ENCODE results near the gene NR4A1.

The NR4A1 gene

DNA sequence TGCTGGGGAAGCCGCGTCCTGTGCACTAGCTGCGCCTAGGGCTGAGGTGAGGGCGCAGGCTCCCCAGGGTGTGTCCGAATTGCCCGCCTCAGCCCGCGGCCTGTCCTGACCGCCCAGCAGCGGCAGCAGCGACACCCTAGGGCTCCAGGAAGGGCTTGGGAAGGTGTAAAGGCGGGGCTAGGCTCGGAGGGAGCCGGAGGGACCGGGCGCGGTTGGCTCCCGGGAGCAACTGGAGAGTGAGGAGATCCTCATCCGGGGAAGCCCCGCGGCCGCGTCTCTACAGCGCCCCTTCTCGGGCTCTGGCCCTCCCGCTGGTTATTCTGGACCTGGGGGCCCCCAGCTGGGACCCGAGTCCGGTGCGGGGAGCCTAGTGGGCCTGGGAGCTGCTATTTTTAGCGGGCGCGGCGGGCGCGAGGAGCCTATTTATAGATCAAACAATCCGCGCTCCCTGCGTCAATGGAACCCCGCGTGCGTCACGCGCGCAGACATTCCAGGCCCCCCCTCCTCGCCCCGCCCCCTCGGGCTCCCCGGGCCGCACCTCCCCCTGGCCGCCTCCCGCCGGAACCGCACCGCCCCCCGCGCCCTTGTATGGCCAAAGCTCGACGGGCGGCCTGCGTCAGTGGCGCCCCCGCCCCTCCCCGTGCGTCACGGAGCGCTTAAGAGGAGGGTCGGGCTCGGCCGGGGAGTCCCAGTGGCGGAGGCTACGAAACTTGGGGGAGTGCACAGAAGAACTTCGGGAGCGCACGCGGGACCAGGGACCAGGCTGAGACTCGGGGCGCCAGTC lies at the start of gene NR4A1:
TSS of gene NR4A1 (plus strand) at position 685 of the 784 bp plus-strand sequence. CDS start 2,887 bp downstream, outside the sequence.
- peak; percentile 99 for DNase-seq (ENCODE audit: low read depth in 4 of 4, low spot score in 1 of 4)

DNA sequence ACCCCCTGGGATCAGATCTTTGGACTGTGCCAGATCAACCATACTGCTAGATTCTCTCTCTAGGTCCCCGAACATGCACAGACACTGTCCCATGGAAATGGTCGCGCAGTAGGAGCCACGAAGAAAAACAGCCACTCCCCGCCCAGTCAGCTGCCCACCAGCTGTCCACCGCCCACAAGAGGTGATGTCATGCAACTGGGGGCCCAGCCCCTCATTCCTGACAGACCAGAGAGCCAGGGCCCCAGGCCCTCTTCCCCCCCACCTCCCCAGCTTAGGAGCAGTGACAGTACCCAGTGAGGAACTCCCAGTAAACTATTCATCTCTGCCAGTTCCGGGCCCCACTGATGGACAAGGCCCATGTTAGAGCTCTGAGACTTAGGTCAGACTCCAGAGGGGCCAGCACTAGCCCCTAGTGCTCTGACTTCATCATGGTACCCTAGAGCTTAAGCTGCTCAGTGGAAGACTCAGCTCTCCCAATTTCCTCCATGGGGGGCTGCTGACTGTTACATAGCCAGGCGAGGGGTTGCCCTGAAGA lies 48.2 kb upstream of the NR4A1 start:
- DNase-seq (ENCODE audit: low read depth in 4 of 4, low spot score in 1 of 4), result no peak

DNA sequence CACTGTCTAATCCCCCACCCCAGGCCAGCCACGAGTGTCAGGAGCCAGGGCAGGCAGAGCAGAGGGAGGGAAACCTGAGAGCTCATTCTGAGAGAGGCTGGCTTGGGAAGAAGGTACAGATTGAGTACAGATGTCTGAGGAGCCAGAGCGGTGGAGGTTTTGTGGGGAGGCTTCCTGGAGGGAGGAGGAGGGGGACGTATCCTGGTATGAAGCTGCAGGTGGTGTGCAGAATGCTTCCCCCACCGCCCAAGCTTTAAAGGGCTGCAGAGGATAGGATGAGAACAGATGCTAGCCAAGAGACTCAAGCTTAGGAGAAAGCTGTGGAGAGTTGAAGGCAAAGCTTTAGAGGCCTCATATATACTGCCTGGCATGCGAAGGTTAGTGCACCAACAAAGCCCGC lies 47.7 kb upstream of the NR4A1 start:
- no peak for DNase-seq (ENCODE audit: low read depth in 4 of 4, low spot score in 1 of 4)

DNA sequence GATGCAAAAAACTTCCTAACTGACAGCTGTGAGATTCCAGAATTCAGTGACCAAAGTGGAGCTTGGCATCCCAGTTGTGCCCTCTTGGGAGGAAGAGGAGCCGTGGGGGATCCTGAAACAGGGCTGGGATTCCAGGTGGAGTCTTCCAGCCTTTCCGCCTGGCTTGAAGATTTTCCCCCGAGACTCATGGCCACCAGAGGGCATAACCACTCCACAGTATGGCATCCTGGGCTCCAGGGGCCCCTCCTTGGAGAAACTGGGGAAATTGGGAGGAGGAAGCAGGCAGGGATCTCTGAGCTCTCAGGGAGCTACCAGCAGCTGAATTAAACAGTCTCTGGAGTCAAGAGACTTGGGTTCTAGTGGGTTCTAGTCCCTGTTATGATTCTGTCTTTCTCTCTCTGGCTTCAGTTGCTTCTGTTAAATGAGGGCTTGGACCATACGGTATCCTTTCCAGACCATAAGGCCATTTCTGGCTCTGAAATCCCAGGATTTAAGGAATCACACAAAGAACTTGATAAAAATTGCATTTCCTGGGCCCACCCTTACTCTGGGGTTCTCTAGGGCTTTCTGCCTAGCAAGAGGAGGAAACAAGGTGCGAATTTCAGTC lies 47.1 kb upstream of the NR4A1 start:
- DNase-seq (ENCODE audit: low read depth in 4 of 4, low spot score in 1 of 4), result no peak

DNA sequence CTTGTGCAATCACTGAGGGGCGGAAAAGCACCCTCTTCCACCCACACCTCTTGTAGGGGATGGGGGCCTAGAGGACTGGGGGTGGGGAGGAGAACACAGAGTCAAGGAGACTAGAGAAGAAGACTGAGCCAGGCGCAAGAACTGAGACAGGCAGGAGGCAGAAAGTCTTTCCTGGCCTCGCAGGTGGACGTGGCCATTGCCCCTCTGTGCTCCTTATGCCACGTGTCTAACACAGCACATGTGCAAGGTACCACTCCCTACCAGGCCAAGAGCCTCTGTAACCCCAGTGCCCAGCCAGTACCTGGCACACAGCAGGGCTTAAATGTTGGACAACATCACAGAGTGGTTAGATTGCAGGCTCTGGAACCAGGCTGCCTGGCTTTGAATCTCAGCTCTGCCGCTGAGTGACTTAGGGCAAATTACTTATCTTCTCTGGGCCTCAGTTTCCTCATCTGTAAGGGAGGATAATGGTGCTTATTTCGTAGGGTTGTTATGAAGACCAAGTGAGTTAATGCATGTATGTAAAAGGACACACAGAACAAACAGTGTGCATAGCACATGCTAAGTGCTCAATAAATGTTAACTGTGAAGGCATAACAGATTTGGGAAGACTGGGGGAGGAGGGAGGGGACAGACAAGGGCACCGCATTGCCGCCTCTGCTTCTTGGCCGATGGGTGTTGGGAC lies 45.9 kb upstream of the NR4A1 start:
- DNase-seq (ENCODE audit: low read depth in 4 of 4, low spot score in 1 of 4), result no peak

DNA sequence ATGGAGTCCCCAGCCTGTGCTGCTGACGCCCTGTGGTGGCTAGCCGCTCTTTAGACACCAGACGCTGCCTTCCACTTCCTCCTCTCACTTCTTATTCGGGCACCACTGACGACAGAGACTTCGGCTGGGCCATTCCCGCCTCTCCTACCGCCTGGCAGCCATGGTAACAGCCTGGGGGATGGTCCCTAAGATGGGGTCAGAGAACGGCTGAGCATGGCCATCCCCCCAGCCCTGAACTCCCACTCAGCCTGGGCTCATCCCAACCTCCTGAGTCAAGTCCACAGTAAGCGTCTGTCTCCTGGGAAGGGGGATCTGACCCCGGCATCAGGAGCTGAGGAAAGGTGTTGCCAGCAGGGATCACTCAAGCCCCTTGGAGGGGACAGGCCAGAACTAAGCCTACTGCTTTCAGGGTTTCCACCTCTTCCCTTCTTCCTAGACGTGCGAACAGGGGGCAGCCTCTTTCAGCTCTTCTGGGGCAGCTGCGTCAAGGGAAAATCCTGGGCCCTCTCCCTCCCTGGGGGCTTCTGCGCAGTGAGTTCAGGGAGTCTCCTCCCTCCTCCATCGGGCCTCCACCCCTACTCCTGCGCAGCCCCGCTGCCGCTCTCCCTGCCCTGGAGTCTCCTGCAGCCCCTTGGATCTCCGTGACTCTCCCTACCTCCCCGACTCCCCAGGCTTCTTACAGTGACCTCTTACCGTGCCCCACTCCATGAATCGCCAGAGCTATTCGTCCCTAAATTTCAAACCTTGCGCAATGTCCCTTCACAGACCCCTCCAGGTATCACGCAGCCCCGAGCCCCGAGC lies 45.1 kb upstream of the NR4A1 start:
- no peak for DNase-seq (ENCODE audit: low read depth in 4 of 4, low spot score in 1 of 4)

DNA sequence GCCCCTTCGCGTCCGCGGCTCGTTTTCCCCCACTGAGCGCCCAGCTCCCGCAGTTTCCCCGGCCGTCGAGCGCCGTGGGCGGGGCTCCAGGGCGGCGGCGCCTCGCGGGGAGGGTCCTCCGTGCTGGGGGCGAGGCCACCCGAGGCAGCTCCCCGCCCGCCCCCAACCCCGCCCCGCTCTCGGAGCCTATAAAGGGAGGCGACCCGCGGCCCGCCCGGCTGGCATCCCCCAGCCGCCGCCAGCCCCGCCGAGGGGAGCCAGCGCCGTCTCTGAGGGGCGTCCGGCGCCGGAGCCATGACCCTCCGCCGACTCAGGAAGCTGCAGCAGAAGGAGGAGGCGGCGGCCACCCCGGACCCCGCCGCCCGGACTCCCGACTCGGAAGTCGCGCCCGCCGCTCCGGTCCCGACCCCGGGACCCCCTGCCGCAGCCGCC lies 44.5 kb upstream of the NR4A1 start, which contains the start of gene TAMALIN:
TSS of gene TAMALIN (plus strand) at position 221 of the 432 bp plus-strand sequence. CDS start at position 295, 74 bp downstream.
- DNase-seq (ENCODE audit: low read depth in 4 of 4, low spot score in 1 of 4), result peak; percentile 40 to 70 (median 60)

DNA sequence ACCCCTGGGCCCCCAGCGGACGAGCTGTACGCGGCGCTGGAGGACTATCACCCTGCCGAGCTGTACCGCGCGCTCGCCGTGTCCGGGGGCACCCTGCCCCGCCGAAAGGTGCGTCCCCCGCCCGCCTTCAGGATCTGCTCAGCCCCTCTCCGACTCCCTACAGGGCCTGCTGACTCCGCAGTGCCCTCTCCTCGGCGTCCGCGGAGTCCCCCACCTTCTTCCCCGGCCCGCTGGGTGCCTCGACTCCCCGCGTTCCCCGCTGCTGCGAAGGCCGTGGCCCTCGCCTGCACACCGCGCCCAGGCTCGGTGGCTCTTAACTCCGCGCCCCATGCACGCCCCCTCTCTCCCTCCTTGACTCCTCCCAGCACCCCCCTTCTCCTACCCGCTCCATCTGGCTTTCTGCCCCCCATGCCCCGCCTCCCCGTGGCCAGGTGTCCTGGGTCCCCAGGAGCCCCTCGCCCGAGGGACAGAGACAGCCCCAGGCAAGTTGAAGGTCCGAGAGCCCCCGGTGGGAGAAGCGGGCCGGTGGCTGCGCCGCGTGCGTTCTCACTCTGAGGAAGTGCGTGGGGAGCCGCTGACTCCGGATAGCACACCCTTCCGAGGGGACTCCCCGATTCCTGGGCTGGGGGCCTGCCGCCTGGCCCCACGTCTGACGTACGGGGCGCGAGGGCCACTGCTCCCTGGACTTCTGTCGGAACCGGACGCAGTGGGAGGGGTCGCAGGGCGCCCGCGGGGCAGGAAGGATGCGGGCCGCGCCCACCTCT lies 43.9 kb upstream of the NR4A1 start:
- peak in 1 of 4 experiments; percentile 26 for DNase-seq (ENCODE audit: low read depth in 4 of 4, low spot score in 1 of 4)

DNA sequence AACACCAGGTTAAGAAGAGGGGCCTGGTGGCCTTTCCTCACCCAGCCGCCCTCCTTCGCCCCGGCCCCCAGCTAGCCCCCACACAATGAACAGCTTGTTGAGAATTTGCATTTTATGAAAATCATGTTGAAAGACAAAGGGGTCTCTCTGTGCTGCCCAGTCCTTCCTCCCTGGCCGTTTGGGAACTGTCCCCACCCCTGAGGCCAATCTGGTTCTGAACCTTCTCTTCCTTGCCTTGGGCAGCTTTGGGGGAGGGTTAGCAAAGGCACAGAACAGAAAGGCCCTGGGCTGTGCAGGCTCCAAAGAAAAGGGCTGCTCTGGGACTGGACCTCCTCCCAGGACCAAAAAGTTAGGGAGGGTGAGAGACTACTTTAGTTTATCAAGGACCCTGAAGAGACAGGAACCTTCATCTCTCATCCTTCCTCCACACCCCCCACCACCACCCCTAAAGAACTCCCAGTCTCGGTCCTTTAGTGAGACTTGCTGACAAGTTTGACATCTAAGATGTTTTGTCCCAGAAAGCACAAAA lies 43.2 kb upstream of the NR4A1 start:
- no peak for DNase-seq (ENCODE audit: low read depth in 4 of 4, low spot score in 1 of 4)

DNA sequence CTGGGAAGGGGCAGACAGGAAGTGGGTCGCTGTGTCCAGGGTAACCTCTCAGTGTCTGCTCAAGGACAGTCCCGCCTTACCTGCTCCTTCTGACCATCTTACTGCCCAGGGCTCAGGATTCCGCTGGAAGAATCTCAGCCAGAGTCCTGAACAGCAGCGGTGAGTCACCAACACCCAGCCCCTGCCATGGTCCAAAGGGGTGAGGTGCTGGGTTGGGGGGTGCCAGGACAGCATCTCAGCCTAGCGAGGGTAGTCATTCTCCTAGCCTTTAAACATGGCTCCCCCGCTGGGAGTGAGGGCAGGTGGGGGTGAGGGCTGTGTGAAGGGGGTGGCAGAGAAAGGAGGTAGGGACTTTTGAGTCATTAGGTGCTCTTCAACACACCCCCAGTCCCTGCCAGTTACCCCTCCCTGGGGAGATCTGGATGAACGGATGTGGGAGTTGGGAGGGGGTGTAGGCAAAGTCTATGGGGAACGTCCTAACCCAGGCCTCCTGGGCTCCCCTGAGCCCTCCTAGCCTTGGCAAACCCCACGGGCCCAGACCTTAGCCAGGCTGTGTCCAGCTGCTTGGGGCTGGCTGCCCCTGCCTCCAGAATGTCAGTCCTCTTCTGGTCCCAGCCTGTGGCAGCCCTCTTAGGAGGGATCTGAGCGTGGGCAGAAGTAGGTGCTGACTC lies 42.0 kb upstream of the NR4A1 start:
- no peak for DNase-seq (ENCODE audit: low read depth in 4 of 4, low spot score in 1 of 4)

DNA sequence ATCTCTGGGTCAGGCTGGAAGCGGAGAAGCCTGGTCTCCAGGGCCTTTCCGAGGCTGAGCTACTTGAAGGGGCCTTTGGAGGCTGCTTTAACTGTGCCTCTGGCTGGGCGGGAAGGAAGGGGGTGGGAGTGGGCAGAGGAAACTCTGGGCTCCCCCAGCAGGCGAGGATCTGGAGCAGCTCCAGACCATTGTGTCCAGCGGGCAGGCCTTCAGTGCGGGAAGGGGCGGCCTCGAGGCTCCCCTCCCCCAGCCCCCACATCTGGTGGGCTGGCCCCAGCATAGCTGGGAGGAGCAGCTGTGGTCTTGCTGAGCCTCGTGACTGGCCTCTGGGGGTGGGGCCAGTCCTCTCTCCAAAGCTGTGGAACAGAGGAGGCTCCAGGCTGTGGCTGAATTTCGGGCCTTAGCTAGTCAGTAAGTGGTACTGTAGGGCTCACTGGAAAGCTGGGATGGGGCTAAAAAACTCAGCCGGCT lies 41.1 kb upstream of the NR4A1 start:
- DNase-seq (ENCODE audit: low read depth in 4 of 4, low spot score in 1 of 4), result no peak

DNA sequence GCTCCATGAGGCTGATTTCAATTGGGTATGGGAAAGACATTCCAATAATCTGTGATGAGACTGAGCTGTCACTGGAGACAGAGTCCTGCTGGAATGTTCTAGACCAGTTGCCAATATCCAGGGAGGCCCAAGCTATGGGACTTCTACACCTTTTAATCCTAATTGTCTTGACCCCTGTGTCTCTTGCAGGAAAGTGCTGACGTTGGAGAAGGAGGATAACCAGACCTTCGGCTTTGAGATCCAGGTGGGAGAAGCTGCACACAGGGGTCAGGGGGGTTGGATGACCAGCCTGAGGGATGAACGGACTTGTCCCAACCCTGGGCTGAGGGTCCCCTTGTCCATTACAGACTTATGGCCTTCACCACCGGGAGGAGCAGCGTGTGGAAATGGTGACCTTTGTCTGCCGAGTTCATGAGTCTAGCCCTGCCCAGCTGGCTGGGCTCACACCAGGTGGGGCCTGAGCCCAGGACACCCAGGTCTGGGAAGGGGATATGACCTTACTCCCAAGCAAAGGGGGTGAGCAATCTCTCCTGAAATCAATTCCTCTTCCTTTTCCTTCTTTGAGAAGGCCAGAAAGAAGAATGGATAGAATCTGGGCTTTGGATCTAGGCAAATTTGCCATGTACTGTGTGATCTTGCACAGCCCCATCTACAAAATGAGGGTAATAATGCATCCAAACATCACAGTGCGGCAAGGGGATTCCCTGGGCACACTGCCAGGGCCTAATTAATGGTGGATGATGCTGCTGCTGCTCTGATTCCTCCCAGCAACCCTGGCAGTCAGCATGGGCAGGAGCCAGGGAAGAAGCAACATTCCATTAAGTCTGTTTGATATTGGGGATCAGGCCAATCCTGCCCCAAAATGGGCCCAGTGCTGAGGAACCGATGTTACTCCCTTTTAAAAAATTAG lies 40.3 kb upstream of the NR4A1 start:
- DNase-seq (ENCODE audit: low read depth in 4 of 4, low spot score in 1 of 4), result no peak

DNA sequence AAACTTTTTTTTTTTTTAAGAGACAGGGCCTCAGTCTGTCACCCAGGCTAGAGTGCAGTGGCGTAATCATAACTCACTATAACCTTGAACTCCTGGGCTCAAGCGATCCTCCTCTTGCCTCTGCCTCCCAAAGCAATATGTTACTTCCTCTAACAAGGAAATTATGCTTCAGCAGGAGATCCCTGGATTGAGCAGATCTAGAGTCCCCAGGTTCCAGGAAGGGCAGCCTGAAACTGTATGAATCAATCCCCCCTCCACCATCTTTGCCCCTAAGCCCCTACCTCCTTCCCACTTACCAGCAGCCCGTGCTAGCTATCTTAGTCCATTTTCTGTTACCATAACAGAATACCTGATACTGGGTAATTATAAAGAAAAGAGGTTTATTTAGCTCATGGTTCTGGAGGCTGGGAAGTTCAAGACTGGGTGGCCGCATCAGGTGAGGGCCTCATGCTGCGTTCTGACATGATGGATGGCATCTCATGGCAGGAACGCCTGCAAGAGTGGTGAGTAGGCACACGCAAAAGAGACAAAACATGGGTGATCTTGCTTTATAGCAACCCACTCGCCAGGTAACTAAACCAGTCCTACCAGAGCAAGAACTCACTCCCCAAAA lies 39.5 kb upstream of the NR4A1 start:
- no peak for DNase-seq (ENCODE audit: low read depth in 4 of 4, low spot score in 1 of 4)

DNA sequence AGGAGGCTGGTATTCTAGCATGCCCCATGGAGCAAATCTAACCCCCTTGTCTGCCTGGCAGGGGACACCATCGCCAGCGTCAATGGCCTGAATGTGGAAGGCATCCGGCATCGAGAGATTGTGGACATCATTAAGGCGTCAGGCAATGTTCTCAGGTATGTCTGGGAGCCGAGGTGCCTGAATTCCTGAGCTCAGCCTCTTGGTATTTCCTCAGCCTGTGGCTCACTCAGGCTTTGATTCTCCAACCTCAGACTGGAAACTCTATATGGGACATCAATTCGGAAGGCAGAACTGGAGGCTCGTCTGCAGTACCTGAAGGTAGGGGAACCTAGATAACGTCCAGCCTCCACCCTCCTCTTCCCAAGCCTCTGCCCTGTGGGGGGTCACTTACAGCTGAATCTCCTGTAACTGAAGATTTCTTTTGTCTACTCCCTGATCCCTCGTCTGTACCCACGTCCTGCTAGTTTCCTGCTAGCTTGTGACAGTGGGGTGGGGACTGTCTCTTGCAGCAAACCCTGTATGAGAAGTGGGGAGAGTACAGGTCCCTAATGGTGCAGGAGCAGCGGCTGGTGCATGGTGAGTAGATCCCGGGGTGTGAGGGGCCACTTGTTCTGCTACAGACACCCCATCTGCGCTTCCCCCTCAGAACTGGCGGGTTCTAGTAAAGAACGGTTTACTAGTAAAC lies 37.5 kb upstream of the NR4A1 start:
- no peak for DNase-seq (ENCODE audit: low read depth in 4 of 4, low spot score in 1 of 4)

DNA sequence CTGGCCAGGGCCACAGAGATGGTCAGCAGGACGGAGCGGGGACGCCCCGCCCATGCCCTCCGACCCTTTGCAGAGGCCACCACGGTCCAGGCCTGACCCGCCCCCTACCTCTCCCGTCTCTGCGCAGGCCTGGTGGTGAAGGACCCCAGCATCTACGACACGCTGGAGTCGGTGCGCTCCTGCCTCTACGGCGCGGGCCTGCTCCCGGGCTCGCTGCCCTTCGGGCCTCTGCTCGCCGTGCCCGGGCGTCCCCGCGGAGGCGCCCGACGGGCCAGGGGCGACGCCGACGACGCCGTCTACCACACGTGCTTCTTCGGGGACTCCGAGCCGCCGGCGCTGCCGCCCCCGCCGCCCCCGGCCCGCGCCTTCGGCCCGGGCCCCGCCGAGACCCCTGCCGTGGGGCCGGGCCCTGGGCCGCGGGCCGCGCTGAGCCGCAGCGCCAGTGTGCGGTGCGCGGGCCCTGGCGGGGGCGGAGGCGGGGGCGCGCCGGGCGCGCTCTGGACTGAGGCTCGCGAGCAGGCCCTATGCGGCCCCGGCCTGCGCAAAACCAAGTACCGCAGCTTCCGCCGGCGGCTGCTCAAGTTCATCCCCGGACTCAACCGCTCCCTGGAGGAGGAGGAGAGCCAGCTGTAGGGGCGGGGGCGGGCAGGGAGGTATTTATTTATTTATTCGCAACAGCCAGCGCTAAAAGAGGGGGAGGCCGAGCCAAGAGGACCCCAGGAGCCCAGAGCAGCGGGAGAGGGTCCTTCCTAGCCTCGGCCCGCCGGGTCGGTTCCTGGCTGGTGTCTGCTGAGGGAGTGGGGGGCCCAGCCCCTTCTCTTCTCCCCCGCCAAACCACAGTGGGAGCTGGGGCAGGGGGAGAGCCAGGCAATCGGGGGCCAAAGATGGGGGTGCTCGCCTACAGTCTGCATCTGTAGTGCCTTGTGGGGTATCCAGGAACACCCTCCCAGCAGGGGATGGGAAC lies 36.4 kb upstream of the NR4A1 start:
- DNase-seq (ENCODE audit: low read depth in 4 of 4, low spot score in 1 of 4), result no peak

DNA sequence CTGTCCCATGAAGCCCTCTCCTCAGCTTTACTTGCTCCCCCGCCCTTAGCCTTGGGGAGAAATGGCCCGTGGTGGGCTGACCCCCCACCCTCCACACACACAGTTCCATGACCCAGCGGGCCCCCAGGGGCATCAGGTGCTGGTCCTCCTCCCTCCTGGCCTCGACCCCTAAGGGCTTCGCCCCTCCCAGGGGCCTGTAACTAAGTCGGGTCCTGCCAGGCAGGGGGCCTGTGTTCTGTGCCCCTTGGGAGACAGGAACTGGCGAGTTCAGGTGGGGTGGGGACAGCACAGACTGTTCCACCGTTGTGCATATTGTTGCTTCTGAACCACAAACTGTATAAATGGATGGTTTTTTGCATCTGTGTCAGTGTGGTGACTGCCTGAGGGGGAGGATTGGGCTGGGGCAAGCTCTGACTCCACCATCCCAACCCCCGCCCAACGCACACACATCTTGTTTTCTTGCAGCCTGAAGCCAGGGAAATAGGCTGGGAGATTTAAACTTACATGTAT lies 35.7 kb upstream of the NR4A1 start:
- DNase-seq (ENCODE audit: low read depth in 4 of 4, low spot score in 1 of 4), result no peak

Measured in stimulated activated CD4-positive, alpha-beta T cell treated with anti-CD3 and anti-CD28 coated beads, Interleukin-1b, Interleukin-23, amount 100 ng/mL, for 24 hours (primary cell).